Measurements from ENCODE around the gene PTDSS2.
"Not testable (repeated sequence)": the region's sequence is repeated elsewhere in the genome, so short reads cannot be mapped to it uniquely, and the experiment has no call there.

PTDSS2 gene

DNA sequence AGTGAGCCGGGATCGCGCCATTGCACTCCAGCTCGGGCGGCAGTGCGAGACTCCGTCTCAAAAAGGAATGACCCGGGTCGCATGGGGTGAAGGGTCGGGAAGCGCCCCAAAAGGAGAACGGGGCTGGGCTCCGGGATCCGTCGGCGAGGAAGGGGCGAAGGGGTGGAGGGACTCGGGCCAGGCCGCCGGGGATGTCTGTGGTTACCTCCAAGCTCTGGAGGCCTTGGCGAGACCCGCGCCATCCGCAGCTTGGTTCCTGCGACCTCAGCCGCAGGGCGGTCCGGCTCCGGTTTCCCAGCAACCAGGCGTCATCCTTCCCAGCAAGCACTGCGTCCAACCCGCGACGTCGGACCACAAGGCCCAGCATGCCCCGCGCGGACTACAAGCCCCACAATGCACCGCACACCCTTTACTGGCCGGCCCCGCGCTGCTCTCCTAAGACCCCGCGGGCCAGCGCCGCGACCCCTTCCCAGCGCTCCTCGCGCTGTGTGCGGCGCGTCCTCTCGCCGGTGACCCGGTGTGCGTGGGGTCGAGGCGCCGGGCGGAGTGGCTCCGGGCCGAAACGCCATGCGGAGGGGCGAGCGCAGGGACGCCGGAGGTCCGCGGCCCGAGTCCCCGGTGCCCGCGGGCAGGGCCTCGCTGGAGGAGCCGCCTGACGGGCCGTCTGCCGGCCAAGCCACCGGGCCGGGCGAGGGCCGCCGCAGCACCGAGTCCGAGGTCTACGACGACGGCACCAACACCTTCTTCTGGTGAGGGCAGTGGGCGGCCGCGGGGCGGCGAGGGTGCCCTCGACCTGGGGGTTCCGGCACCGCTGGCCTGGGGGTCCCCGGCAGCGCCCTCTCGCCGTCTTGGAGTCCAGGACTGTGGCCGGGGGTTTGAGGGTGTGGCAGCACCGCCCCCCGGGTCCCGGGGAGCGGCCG is at the start of gene PTDSS2:
TSS of gene PTDSS2 (plus strand) at position 391 of the 920 bp plus-strand sequence. CDS start at position 568, 177 bp downstream.
- DNase-seq, result peak; percentile 99

DNA sequence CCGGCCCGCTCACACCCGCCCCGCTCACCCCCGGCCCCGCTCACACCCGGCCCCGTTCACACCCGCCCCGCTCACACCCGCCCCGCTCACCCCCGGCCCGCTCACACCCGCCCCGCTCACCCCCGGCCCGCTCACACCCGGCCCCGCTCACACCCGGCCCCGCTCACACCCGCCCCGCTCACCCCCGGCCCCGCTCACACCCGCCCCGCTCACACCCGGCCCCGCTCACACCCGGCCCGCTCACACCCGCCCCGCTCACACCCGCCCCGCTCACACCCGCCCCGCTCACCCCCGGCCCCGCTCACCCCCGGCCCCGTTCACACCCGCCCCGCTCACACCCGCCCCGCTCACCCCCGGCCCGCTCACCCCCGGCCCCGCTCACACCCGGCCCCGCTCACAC is 48.9 kb upstream of the PTDSS2 start:
- DNase-seq, result not testable (repeated sequence)

- DNase-seq, result no peak
Observed at GRCh38 chr11:403021-403760, 46.9 kb upstream of the PTDSS2 start.

DNA sequence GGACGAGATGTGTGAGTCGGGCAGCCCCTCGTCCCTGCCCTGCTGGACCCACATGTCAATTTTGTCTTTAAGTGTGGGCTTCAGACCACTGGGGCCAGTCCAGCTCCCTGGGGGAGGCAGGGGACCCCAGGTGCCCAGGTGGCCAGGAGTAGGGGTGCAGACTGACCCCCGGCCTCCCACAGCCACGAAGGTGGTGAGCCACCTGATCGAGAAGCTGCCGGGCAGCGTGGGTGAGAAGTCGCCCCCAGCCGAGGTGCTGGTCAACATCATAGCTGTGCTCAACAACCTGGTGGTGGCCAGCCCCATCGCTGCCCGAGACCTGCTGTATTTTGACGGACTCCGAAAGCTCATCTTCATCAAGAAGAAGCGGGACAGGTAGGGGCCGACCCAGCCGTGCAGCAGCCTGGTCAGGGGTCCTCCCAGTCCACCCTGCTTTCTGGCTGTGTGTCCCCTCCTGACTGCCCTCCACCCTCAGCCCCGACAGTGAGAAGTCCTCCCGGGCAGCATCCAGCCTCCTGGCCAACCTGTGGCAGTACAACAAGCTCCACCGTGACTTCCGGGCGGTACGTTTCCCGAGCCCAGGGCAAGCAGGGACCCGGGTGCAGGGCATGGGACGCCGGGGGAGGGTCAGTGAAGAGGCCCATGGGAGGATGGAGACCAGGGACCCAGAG is 46.2 kb upstream of the PTDSS2 start:
- no peak for DNase-seq

GRCh38 chr11:404551-405264 is 45.4 kb upstream of the PTDSS2 start:
- DNase-seq, result no peak

GRCh38 chr11:405323-405953 is 44.6 kb upstream of the PTDSS2 start:
- no peak for DNase-seq

- DNase-seq, result no peak
Observed at GRCh38 chr11:405954-406795, 43.9 kb upstream of the PTDSS2 start.

DNA sequence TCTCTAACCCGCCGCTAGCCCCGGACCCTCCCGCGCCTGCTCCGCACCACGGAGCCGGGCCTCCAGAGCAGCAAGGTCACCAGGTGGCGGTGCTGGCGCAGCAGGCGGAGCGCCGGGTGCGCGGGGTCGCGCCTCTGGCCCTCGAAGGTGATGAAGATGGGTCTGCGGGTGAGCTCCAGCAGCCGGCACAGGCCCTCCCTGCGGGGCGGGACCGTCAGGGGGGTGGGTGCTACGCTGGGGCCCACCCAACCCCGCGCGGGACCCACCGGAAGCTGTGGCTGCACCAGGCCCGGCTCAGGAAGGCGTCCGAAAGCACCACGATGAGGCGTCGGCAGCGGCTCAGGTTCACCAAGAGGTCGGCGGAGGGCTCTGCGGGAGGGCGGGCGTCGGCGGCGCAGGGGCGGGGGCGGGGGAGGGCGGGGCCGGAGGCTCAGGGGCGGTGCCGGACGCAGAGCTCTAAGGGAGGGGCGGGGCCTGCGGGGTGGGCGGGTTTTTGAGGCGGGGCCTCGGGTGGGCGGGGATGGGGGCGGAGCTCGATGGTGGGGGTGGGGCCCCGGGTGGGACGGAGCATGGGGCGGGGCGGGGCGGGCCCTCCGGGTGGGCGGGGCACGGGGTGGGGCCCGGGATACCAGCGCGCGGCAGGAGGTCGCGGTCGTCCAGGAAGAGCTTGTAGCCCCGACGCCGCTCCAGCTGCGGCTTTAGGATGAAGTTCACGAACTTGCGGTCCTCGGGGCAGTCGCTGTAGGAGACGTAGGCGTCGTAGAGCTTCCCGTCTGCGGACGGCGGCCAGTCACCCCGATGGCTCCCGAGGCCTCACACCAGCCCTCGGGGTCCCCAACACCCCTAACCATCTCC is 43.1 kb upstream of the PTDSS2 start:
- peak; percentile 87 for DNase-seq

DNA sequence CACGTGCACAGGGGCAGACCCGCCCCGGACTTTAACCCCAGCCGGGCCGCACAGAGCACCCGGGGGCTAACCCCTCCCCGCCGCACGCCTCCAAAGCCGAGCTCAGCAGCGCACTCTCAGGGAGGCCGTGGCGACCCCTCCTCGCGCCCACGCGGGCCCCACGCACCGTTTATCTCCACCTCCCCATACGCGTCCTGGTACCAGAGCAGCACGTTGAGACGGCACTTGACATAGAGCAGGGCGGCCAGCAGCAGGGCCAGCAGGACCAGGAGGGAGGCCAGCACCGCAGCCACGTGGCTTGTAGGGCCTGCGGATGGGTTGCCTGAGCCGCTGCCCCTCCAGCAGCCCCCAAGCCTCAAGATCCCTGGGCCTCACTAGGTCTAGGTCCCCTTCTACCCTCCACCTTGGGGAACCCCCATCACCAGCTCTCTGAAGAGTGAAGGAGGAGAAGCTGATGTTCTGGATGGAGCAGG is 42.4 kb upstream of the PTDSS2 start:
- no peak for DNase-seq

GRCh38 chr11:408154-409007 is 41.7 kb upstream of the PTDSS2 start:
- no peak for DNase-seq

- DNase-seq, result no peak
Observed at GRCh38 chr11:409008-409599, 41.0 kb upstream of the PTDSS2 start.

- no peak for DNase-seq
Observed at GRCh38 chr11:409600-410483, 40.2 kb upstream of the PTDSS2 start.

DNA sequence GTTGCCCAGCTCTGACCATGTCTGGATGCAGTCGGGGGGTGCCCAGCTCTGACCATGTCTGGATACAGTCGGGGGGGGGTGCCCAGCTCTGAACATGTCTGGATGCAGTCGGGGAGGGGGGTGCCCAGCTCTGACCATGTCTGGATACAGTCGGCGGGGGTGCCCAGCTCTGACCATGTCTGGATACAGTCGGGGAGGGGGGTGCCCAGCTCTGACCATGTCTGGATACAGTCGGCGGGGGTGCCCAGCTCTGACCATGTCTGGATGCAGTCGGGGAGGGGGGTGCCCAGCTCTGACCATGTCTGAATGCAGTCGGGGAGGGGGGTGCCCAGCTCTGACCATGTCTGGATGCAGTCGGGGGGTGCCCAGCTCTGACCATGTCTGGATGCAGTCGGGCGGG is 39.4 kb upstream of the PTDSS2 start:
- DNase-seq, result not testable (repeated sequence)

- DNase-seq, result not testable (repeated sequence)
Observed at GRCh38 chr11:411520-411919, 38.6 kb upstream of the PTDSS2 start.

DNA sequence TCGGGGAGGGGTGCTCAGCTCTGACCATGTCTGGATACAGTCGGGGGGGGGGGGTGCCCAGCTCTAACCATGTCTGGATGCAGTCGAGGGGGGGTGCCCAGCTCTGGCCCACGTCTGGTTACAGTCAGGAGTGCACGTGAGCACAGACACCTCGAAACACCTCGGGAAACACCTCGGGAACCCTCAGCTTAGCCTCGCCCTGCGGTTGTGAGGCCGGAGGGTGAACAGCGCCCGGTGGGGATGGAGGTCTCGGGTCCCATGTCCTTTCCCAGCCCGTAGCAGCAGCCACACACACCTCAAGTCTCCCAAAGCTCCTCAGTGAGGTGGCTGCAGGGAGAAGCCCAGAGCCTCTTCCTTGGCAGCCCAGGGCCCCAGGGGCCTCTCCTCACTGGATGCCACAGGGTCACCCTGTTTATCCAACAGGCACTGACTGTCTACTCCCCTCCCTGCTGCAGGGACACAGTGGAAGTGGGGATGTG is 37.4 kb upstream of the PTDSS2 start:
- no peak for DNase-seq

DNA sequence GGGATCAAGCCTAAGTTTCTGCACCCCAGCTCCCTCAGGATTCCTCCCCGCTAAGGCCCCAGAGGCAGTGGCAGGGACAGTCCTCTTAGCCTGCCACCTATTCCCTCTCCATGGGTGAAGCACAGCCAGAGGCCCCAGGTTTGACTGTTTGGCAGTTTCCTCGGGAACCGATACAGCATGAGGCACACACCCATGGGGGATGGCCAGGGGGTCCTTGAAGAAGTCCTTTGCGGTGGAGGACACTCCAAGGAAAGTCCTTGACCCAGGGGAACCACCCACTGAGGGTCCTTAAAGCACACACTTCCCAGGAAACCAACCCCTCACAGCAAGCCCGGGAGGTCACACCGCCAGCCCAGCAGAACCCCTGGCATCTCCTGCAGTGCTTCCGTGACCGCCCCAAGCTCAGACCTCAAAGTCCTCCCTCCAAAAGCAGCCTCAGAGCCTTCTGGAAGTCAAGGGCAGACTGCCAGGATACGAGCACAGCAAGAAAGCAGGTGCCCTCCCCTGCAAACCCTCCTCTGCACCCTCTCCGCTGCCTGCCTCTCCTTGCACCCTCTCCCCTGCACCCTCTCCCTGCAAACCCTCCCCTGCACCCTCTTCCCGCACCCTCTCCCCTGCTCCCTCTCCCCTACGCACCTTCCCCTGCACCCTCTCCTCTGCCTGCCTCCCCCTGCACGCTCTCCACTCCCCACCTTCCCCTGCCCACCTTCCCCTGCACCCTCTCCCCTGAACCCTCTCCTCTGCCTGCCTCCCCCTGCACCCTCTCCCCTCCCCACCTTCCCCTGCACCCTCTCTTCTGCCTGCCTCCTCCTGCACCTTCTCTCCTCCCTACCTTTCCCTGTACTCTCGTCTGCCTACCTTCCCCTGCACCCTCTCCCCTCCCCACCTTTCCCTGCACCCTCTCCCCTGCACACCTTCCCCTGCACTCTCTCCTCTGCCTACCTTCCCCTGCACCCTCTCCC is 36.7 kb upstream of the PTDSS2 start:
- no peak for DNase-seq
